HG03103 (cell line): ENCODE data around the gene CUX1.
A peak's percentile ranks its signal among the peaks of the same experiment; 100 is the strongest.

ENCODE experiments used
- ATAC-seq: cut with Tn5 transposase; IDR thresholded peaks from one replicate; pipeline ENCODE4 v1.9.1; 2021; ENCODE audit warnings: low read depth; ENCODE audit not compliant: unreplicated experiment

The CUX1 gene

GRCh38 chr7:102268635-102269034 is 451.2 kb downstream of the CUX1 start:
- ATAC-seq = no peak

DNA sequence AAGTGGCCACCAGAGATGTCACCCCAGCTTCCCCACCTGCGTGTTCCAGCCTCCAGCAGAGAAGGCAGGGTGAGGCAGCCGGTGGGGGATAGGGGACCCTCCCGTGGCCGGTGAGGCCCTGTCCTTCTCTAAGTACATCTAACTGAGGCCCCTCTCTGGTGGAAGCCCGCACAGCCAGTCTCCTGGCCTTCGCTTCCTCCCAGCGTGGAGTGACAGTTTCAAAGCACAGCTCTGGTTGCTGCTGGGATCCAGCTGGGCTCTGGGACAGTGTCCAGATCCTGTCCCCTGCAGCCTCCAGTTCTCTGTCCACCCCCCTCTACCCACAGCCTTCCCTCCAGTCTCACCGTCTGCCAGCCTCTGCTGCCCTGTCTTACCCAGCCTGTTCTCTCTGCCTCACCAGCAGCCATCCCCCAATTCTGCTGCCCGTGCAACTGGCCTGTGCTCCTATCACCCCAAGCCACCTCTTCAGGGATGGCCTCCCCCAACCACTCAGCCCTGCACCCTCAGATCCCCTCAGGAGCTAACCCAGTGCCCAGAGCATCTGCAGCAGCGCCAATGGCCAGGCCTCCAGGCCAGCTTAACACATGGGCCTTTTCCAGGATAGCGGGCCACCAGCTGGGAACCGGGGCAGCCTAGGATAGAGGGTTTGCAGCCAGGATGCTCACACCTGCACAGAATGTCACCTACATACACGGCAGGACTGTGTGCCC is 452.9 kb downstream of the CUX1 start:
- no peak for ATAC-seq

GRCh38 chr7:102271158-102271798 is 453.9 kb downstream of the CUX1 start:
- no peak for ATAC-seq

GRCh38 chr7:102272075-102272916 is 454.9 kb downstream of the CUX1 start:
- no peak for ATAC-seq

DNA sequence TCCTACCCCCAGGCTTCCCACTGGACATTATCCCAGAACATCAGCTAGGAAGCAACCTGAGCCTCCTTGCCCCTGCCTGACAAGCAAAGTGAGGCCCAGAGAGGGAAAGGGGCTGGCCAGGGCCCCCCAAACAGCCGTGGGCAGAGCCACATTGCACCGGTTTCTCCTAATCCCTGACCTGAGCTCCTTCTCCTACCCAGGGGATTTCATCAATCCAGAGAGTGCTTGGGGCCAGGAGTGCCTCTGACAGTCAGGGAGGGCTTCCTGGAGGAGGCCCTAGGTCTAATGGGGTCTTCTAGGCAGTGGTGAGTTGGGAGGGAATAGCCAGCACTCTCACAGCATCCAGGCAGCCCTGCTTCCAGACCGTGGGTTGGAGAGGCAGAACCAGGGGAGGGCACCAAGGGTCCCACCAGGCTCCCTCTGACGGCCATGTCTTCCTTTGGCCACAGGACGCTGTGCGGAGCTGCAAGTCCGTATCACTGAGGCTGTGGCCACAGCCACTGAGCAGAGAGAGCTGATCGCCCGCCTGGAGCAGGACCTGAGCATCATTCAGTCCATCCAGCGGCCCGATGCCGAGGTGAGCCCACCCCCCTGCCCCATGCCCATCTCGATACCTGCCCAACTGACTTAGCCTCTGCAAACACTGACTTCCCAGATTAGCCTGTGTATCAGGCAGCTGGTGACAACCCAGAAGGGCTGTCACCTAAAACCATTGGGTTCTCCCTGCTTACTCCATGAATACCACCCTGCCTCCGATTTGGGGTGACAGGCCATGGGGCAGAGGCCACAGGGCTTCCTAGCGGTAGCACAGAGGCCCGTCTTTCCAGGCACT is 455.7 kb downstream of the CUX1 start:
- no peak for ATAC-seq

- ATAC-seq = no peak
Observed at GRCh38 chr7:102273749-102274712, 456.6 kb downstream of the CUX1 start.

DNA sequence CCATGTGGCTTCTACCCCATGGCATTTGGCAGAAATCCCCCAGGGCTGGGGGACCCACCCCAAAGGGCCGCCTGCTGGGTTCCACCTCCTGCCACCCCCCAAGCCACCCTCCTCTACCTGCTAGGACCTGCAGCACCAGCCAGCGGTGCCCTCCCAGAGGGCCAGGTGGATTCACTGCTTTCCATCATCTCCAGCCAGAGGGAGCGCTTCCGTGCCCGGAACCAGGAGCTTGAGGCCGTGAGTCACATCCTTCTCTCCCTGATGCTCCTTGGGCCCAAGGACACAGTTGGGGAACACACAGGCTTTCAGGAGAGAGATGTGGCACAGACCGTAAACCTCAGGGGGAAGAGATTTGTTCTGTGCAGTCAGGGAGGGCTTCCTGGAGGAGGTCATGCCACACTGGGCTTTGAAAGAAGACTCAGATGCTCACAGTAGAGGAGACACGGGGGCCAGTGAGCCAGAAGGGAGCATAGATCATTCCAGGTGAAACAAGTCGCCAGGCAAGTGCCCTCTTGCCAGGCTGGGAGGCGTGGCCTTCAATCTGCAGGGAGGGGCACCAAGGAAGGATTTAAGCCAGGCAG is 457.8 kb downstream of the CUX1 start:
- no peak for ATAC-seq

- ATAC-seq = no peak
Observed at GRCh38 chr7:102277901-102278300, 460.5 kb downstream of the CUX1 start.

DNA sequence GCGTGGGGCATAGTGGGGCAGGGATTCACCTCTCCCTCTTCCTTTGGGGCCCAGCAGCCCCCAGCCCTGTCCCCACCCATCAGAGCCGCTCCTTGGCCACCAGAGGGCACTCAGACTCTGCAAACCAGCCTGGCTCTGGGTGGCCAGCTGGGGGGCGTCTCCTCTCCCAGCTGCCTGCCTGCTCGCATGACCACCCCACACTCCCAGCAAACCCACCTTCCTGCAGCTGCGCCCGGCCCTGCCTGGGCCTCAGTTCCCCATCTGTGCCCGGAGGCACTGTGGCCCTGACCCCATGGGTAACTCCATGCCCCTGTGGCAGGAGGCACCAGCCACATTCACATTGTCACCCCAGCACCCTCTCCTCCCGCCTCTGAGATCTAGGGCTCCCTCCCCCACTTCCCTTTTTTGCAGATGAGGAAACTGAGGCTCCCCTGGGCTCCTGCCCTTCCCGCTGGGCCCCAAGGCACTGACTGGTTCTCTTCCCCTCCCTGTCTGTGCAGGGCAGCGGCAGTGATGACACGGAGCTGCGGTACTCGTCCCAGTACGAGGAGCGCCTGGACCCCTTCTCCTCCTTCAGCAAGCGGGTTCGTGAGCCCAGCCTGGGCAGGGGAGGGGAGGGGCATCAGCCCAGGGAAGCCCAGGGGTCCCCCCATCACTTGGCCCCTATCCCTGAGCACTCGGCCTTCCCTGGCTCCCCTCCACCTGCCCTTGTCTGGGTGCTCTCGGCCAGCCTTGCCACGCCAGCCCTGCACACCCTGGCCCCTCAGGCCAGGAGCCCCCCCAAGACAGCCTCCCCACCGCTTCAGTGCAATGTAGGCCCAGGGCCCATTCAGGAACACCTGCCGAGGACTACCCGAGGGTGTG is 462.3 kb downstream of the CUX1 start:
- ATAC-seq = peak; percentile 71

DNA sequence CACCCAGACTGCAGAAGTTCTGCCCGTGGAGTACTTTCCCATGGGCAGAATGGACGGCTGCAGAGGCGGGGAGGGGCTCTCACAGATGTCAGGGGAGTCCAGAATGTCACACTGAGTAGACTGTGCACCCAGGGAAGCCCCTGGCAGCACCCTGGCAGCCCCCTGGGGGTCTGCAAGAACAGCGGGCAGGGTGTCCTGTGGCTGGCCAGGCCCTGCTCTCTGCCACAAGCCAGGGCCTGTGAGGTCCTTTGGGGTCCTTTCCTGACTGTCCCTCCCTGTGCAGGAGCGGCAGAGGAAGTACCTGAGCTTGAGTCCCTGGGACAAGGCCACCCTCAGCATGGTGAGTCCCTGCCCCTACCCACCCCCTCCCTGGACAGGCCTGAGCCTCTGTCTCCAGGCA is 463.1 kb downstream of the CUX1 start:
- no peak for ATAC-seq

- no peak for ATAC-seq
Observed at GRCh38 chr7:102281785-102282184, 464.4 kb downstream of the CUX1 start.

GRCh38 chr7:102282465-102283362 is 465.3 kb downstream of the CUX1 start:
- ATAC-seq = no peak

DNA sequence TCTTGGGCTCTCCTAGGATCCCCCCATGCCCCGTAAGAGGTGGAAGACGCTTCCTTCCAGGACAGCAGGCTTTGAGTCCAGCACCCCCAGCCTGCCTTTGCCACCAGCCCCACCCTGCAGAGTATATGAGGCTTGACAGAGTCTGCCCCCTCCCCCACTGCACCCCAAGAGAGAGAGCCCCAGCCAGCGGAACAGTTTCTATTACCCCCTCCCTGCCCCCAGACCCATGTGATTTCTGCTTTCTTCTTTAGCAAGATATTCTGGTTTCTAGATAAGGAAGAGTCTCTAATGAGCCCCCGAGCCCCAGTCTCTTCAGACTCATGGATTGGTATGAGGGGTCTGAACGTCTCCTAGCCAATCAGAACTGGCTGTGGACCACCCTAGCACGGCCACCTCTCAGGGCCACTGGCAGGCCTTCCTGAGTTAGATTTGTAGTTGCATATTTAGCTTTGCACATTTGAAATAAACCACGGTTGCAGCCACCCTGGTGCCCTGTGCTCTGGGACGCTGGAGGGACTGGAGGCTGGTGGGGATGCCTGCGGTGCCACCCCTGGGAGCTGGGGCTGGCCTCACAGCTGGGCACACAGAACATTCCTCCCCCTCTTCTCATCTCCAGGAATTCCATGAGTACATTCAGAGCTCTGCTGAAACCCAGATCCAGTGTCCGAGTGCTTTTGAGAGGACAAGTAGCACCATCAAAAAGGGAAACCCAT is 466.2 kb downstream of the CUX1 start:
- no peak for ATAC-seq

GRCh38 chr7:102284399-102284798 is 467.0 kb downstream of the CUX1 start:
- no peak for ATAC-seq

GRCh38 chr7:102284891-102285539 is 467.6 kb downstream of the CUX1 start:
- no peak for ATAC-seq
